GM19099 (cell line): ENCODE data around the gene EHD4.

Source experiments
- POLR2A ChIP-seq: IDR thresholded peaks from 3 replicates; pipeline ENCODE4 v1.6.1; 2011; ENCODE audit warnings: low read depth; ENCODE audit not compliant: insufficient read length; ENCODE audit errors: extremely low read depth

Gene EHD4

GRCh38 chr15:41928637-41929620, 43.4 kb downstream of the EHD4 start:
- no peak for TF ChIP-seq POLR2A

GRCh38 chr15:41928100-41928499, 44.3 kb downstream of the EHD4 start:
- no peak for TF ChIP-seq POLR2A

GRCh38 chr15:41927536-41927935, 44.8 kb downstream of the EHD4 start:
- no peak for TF ChIP-seq POLR2A

GRCh38 chr15:41926185-41927056, 45.9 kb downstream of the EHD4 start:
- no peak for TF ChIP-seq POLR2A

- no peak for TF ChIP-seq POLR2A
Observed at GRCh38 chr15:41925086-41925608, 47.2 kb downstream of the EHD4 start.

- TF ChIP-seq POLR2A = no peak
Observed at GRCh38 chr15:41923401-41923997, 48.9 kb downstream of the EHD4 start.

GRCh38 chr15:41922353-41922752, 50.0 kb downstream of the EHD4 start:
- no peak for TF ChIP-seq POLR2A

- TF ChIP-seq POLR2A = no peak
Observed at GRCh38 chr15:41921639-41922038, 50.7 kb downstream of the EHD4 start.

GRCh38 chr15:41921167-41921566, 51.2 kb downstream of the EHD4 start:
- no peak for TF ChIP-seq POLR2A

- TF ChIP-seq POLR2A = no peak
Observed at GRCh38 chr15:41919954-41920538, 52.3 kb downstream of the EHD4 start.

- no peak for TF ChIP-seq POLR2A
Observed at GRCh38 chr15:41919201-41919820, 53.0 kb downstream of the EHD4 start.

- TF ChIP-seq POLR2A = no peak
Observed at GRCh38 chr15:41918506-41919126, 53.7 kb downstream of the EHD4 start.

GRCh38 chr15:41917767-41918430, 54.5 kb downstream of the EHD4 start:
- no peak for TF ChIP-seq POLR2A
